GM23338 (cell line): ENCODE measurements around the gene TIGAR. TPM values are rescaled to one million over a fixed set of nuclear protein-coding genes. Genes with fewer than 3 reads are reported as not detected.

Experiments
- ATAC-seq: fragments of 200-7000 bp; cut with Tn5 transposase; 3 replicates; pipeline ENCODE4 v1.9.1; 2020
- DNase-seq: peaks from one replicate; pipeline ENCODE4 v3.0.0-alpha.2; 2015; ENCODE audit warnings: low spot score
- H2AFZ ChIP-seq: fragments of 200-600 bp; sonication (generic); 2 replicates; pipeline ENCODE4 v1.8.0; 2016; ENCODE audit warnings: antibody characterized with exemption, mild to moderate bottlenecking, moderate library complexity
- H3F3A ChIP-seq: fragments of 200-600 bp; sonication (generic); replicated peaks from 2 replicates; pipeline ENCODE4 v1.8.0; 2017; ENCODE audit warnings: antibody characterized with exemption, mixed run types, low read depth
- H3K27ac ChIP-seq: fragments of 200-600 bp; sonication (generic); 2 replicates; pipeline ENCODE4 v1.6.1; 2016; ENCODE audit warnings: low read depth
- H3K27me3 ChIP-seq: fragments of 200-600 bp; sonication (generic); 2 replicates; pipeline ENCODE4 v1.8.0; 2016; ENCODE audit warnings: mild to moderate bottlenecking, mixed run types, moderate library complexity; ENCODE audit not compliant: insufficient read depth
- H3K36me3 ChIP-seq: fragments of 200-600 bp; sonication (generic); 2 replicates; pipeline ENCODE4 v1.8.0; 2016; ENCODE audit warnings: mild to moderate bottlenecking; ENCODE audit not compliant: insufficient read depth
- H3K4me1 ChIP-seq: fragments of 200-600 bp; sonication (generic); 2 replicates; pipeline ENCODE4 v1.8.0; 2016; ENCODE audit warnings: mild to moderate bottlenecking, moderate library complexity; ENCODE audit not compliant: insufficient read depth
- H3K4me2 ChIP-seq: fragments of 200-600 bp; sonication (generic); 2 replicates; pipeline ENCODE4 v1.7.1; 2017; ENCODE audit warnings: mixed run types
- H3K4me3 ChIP-seq: fragments of 200-600 bp; sonication (generic); 2 replicates; pipeline ENCODE4 v1.6.1; 2016; ENCODE audit warnings: mixed run types
- H3K79me2 ChIP-seq: fragments of 200-600 bp; sonication (generic); replicated peaks from 2 replicates; pipeline ENCODE4 v1.8.0; 2017; ENCODE audit warnings: mild to moderate bottlenecking; ENCODE audit not compliant: insufficient read depth
- H3K9me2 ChIP-seq: fragments of 200-600 bp; sonication (generic); 2 replicates; pipeline ENCODE4 v1.8.0; 2017; ENCODE audit not compliant: insufficient read depth
- H4K20me1 ChIP-seq: fragments of 200-600 bp; sonication (generic); replicated peaks from 2 replicates; pipeline ENCODE4 v1.8.0; 2017; ENCODE audit warnings: mild to moderate bottlenecking; ENCODE audit not compliant: insufficient read depth
- H3K27ac Mint-ChIP-seq: 2 replicates; pipeline ENCODE4 v1.8.0; 2020; ENCODE audit warnings: inconsistent platforms, mild to moderate bottlenecking, moderate library complexity, mixed read lengths
- H3K27me3 Mint-ChIP-seq: 3 replicates; pipeline ENCODE4 v1.8.0; 2022; ENCODE audit warnings: low read depth, mild to moderate bottlenecking, moderate library complexity, mixed read lengths, inconsistent platforms; ENCODE audit not compliant: insufficient read depth, poor library complexity
- H3K36me3 Mint-ChIP-seq: 3 replicates; pipeline ENCODE4 v1.8.0; 2021; ENCODE audit warnings: low read depth, mild to moderate bottlenecking, inconsistent platforms, moderate library complexity, mixed read lengths
- H3K4me1 Mint-ChIP-seq: 3 replicates; pipeline ENCODE4 v1.8.0; 2020; ENCODE audit warnings: mild to moderate bottlenecking, inconsistent platforms, mixed read lengths
- H3K4me3 Mint-ChIP-seq: 3 replicates; pipeline ENCODE4 v1.8.0; 2021; ENCODE audit warnings: moderate library complexity, mild to moderate bottlenecking, inconsistent platforms, mixed read lengths
- H3K9me3 Mint-ChIP-seq: 3 replicates; pipeline ENCODE4 v1.8.0; 2020; ENCODE audit warnings: moderate library complexity, mild to moderate bottlenecking, inconsistent platforms, mixed read lengths
- CREB1 ChIP-seq: fragments of 250-450 bp; sonication (Bioruptor Pico); IDR thresholded peaks from 2 replicates; pipeline ENCODE4 v1.5.0; 2020; ENCODE audit warnings: low read depth, mild to moderate bottlenecking, moderate library complexity
- EZH2 ChIP-seq: fragments of 200-600 bp; sonication (generic); IDR thresholded peaks from one replicate; pipeline ENCODE4 v1.8.0; 2017; ENCODE audit warnings: antibody characterized with exemption, mild to moderate bottlenecking, low read depth; ENCODE audit not compliant: unreplicated experiment
- EZH2phosphoT487 ChIP-seq: fragments of 200-600 bp; sonication (generic); IDR thresholded peaks from one replicate; pipeline ENCODE4 v1.8.1; 2018; ENCODE audit warnings: antibody characterized with exemption; ENCODE audit not compliant: unreplicated experiment
- JUNB ChIP-seq: IDR thresholded peaks from one replicate; pipeline ENCODE4 v1.6.1; 2016; ENCODE audit warnings: antibody characterized with exemption; ENCODE audit not compliant: unreplicated experiment
- POLR2AphosphoS5 ChIP-seq: IDR thresholded peaks from 2 replicates; pipeline ENCODE4 v1.6.1; 2016; ENCODE audit warnings: antibody characterized with exemption, low read depth
- STAT1 ChIP-seq: IDR thresholded peaks from one replicate; pipeline ENCODE4 v1.6.1; 2016; ENCODE audit warnings: antibody characterized with exemption; ENCODE audit not compliant: unreplicated experiment
- ZNF114 ChIP-seq: fragments of 250-450 bp; sonication (Bioruptor Pico); IDR thresholded peaks from 2 replicates; pipeline ENCODE4 v1.5.0; 2020; ENCODE audit warnings: mild to moderate bottlenecking, moderate library complexity
- ZNF331 ChIP-seq: fragments of 250-450 bp; sonication (Bioruptor Pico); IDR thresholded peaks from 2 replicates; pipeline ENCODE4 v1.5.0; 2020; ENCODE audit warnings: low read depth, mild to moderate bottlenecking, moderate library complexity
- polyA plus RNA-seq: library from polyadenylated mRNA; unstranded; fragments of >200 nt; fragmentation: Nextera tagmentation; extraction: Ambion mirVana; gene quantifications from 2 replicates; pipeline ENCODE4 v1.2.1, GENCODE V29; 2016
- total RNA-seq: library from RNA; depleted of rRNA; stranded (reverse); fragments of >200 nt; shearing (Covaris generic); gene quantifications from 2 replicates; pipeline ENCODE4 v1.2.3, GENCODE V29; 2014
- TF ChIP-seq, protein P1 (sequence below): IDR thresholded peaks from one replicate; pipeline ENCODE4 v1.6.1; 2018; ENCODE audit warnings: antibody characterized with exemption; ENCODE audit not compliant: unreplicated experiment
- TF ChIP-seq, protein P2 (sequence below): IDR thresholded peaks from 2 replicates; pipeline ENCODE4 v1.6.1; 2016; ENCODE audit warnings: antibody characterized with exemption
- TF ChIP-seq, protein P3 (sequence below), 2 experiments: fragments of 200-600 bp in 1 of 2; sonication (generic) in 1 of 2; conservative IDR thresholded peaks; 2 replicates each; pipeline versions ENCODE4 v1.5.1 to v1.6.1; 2016 to 2017; ENCODE audit warnings: antibody characterized with exemption in 2 of 2, low read depth in 2 of 2, mild to moderate bottlenecking in 2 of 2, moderate library complexity in 1 of 2
- TF ChIP-seq, protein P4 (sequence below): fragments of 250-450 bp; sonication (Bioruptor Pico); IDR thresholded peaks from 2 replicates; pipeline ENCODE4 v1.5.0; 2020; ENCODE audit warnings: mild to moderate bottlenecking, moderate library complexity

Gene TIGAR
- total and polyA plus RNA-seq, 2 experiments from 2014 or later, result 10.4 to 13.3 TPM

DNA sequence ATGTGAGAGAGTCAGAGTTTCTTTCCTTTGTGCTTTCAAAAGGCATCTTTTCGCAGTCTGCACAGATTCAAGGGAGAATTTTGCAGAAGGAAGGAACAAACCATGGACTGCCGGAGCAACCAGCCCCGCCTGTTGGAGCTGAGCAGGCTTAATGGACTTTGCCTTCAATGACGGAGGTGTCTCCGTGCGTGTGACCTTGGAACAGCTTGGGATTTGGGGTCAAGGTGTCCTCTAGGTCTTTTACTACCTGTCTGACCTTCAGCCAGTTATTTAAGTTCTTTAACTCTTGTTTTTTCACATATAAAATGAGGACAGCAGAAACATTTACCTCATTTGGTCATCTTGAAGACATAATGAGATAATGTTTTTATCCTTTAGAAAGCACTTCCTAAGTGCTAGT lies 54.4 kb downstream of the TIGAR start:
- Histone ChIP-seq H4K20me1 (no peaks in the 10 kb centered on the region), H3K27ac (no peak overlapping the region), H3K4me2 (no peak overlapping the region), H3K79me2 (no peaks in the 10 kb centered on the region), H2AFZ (no peak overlapping the region), H3K4me1 (no peaks in the 10 kb centered on the region; the same call in 1 of the 2 replicates), H3F3A (no peaks in the 10 kb centered on the region), H3K9me2 (no peaks in the 10 kb centered on the region), H3K27me3 (no peaks in the 10 kb centered on the region), H3K36me3 (no peaks in the 10 kb centered on the region), H3K4me3 (no peak overlapping the region)
- Mint-ChIP-seq H3K4me1 (peaks cover 2% of the 10 kb centered on the region; the same call in 2 of the 3 replicates), H3K27ac (no peak overlapping the region), H3K27me3 (peaks cover 2% of the 10 kb centered on the region), H3K36me3 (no peaks in the 10 kb centered on the region), H3K4me3 (no peak overlapping the region), H3K9me3 (no peaks in the 10 kb centered on the region)
- TF ChIP-seq, protein P1, sequence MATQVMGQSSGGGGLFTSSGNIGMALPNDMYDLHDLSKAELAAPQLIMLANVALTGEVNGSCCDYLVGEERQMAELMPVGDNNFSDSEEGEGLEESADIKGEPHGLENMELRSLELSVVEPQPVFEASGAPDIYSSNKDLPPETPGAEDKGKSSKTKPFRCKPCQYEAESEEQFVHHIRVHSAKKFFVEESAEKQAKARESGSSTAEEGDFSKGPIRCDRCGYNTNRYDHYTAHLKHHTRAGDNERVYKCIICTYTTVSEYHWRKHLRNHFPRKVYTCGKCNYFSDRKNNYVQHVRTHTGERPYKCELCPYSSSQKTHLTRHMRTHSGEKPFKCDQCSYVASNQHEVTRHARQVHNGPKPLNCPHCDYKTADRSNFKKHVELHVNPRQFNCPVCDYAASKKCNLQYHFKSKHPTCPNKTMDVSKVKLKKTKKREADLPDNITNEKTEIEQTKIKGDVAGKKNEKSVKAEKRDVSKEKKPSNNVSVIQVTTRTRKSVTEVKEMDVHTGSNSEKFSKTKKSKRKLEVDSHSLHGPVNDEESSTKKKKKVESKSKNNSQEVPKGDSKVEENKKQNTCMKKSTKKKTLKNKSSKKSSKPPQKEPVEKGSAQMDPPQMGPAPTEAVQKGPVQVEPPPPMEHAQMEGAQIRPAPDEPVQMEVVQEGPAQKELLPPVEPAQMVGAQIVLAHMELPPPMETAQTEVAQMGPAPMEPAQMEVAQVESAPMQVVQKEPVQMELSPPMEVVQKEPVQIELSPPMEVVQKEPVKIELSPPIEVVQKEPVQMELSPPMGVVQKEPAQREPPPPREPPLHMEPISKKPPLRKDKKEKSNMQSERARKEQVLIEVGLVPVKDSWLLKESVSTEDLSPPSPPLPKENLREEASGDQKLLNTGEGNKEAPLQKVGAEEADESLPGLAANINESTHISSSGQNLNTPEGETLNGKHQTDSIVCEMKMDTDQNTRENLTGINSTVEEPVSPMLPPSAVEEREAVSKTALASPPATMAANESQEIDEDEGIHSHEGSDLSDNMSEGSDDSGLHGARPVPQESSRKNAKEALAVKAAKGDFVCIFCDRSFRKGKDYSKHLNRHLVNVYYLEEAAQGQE, result no peak
- TF ChIP-seq JUNB, result no peak
- TF ChIP-seq, protein P2, sequence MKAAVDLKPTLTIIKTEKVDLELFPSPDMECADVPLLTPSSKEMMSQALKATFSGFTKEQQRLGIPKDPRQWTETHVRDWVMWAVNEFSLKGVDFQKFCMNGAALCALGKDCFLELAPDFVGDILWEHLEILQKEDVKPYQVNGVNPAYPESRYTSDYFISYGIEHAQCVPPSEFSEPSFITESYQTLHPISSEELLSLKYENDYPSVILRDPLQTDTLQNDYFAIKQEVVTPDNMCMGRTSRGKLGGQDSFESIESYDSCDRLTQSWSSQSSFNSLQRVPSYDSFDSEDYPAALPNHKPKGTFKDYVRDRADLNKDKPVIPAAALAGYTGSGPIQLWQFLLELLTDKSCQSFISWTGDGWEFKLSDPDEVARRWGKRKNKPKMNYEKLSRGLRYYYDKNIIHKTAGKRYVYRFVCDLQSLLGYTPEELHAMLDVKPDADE, result no peak
- no peak for TF ChIP-seq CREB1 (CRISPR knock-in tag)
- TF ChIP-seq, protein P3, sequence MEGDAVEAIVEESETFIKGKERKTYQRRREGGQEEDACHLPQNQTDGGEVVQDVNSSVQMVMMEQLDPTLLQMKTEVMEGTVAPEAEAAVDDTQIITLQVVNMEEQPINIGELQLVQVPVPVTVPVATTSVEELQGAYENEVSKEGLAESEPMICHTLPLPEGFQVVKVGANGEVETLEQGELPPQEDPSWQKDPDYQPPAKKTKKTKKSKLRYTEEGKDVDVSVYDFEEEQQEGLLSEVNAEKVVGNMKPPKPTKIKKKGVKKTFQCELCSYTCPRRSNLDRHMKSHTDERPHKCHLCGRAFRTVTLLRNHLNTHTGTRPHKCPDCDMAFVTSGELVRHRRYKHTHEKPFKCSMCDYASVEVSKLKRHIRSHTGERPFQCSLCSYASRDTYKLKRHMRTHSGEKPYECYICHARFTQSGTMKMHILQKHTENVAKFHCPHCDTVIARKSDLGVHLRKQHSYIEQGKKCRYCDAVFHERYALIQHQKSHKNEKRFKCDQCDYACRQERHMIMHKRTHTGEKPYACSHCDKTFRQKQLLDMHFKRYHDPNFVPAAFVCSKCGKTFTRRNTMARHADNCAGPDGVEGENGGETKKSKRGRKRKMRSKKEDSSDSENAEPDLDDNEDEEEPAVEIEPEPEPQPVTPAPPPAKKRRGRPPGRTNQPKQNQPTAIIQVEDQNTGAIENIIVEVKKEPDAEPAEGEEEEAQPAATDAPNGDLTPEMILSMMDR (conservative IDR thresholded peaks at IDR 0.05; ENCODE audit: low read depth in 2 of 2), result no peak
- TF ChIP-seq POLR2AphosphoS5, result no peak
- no peak for TF ChIP-seq ZNF331 (CRISPR knock-in tag)
- no peak for TF ChIP-seq EZH2
- TF ChIP-seq, protein P4, sequence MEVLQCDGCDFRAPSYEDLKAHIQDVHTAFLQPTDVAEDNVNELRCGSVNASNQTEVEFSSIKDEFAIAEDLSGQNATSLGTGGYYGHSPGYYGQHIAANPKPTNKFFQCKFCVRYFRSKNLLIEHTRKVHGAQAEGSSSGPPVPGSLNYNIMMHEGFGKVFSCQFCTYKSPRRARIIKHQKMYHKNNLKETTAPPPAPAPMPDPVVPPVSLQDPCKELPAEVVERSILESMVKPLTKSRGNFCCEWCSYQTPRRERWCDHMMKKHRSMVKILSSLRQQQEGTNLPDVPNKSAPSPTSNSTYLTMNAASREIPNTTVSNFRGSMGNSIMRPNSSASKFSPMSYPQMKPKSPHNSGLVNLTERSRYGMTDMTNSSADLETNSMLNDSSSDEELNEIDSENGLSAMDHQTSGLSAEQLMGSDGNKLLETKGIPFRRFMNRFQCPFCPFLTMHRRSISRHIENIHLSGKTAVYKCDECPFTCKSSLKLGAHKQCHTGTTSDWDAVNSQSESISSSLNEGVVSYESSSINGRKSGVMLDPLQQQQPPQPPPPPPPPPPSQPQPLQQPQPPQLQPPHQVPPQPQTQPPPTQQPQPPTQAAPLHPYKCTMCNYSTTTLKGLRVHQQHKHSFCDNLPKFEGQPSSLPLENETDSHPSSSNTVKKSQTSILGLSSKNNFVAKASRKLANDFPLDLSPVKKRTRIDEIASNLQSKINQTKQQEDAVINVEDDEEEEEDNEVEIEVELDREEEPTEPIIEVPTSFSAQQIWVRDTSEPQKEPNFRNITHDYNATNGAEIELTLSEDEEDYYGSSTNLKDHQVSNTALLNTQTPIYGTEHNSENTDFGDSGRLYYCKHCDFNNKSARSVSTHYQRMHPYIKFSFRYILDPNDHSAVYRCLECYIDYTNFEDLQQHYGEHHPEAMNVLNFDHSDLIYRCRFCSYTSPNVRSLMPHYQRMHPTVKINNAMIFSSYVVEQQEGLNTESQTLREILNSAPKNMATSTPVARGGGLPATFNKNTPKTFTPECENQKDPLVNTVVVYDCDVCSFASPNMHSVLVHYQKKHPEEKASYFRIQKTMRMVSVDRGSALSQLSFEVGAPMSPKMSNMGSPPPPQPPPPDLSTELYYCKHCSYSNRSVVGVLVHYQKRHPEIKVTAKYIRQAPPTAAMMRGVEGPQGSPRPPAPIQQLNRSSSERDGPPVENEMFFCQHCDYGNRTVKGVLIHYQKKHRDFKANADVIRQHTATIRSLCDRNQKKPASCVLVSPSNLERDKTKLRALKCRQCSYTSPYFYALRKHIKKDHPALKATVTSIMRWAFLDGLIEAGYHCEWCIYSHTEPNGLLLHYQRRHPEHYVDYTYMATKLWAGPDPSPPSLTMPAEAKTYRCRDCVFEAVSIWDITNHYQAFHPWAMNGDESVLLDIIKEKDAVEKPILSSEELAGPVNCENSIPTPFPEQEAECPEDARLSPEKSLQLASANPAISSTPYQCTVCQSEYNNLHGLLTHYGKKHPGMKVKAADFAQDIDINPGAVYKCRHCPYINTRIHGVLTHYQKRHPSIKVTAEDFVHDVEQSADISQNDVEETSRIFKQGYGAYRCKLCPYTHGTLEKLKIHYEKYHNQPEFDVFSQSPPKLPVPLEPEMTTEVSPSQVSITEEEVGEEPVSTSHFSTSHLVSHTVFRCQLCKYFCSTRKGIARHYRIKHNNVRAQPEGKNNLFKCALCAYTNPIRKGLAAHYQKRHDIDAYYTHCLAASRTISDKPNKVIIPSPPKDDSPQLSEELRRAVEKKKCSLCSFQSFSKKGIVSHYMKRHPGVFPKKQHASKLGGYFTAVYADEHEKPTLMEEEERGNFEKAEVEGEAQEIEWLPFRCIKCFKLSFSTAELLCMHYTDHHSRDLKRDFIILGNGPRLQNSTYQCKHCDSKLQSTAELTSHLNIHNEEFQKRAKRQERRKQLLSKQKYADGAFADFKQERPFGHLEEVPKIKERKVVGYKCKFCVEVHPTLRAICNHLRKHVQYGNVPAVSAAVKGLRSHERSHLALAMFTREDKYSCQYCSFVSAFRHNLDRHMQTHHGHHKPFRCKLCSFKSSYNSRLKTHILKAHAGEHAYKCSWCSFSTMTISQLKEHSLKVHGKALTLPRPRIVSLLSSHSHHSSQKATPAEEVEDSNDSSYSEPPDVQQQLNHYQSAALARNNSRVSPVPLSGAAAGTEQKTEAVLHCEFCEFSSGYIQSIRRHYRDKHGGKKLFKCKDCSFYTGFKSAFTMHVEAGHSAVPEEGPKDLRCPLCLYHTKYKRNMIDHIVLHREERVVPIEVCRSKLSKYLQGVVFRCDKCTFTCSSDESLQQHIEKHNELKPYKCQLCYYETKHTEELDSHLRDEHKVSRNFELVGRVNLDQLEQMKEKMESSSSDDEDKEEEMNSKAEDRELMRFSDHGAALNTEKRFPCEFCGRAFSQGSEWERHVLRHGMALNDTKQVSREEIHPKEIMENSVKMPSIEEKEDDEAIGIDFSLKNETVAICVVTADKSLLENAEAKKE (CRISPR knock-in tag), result no peak
- no peak for TF ChIP-seq ZNF114 (CRISPR knock-in tag)
- no peak for TF ChIP-seq STAT1
- no peak for TF ChIP-seq EZH2phosphoT487
- no peak for DNase-seq
- ATAC-seq, result no peak
